ENCODE measurements around the gene TNFSF12. TPM values are rescaled to one million over a fixed set of nuclear protein-coding genes. Genes with fewer than 3 reads are reported as not detected.

Gene TNFSF12
- total RNA-seq, 1 donor from 2014 or later, result 4.3 TPM

- Mint-ChIP-seq H3K27ac (no peak overlapping the region), H3K36me3 (peaks cover 19% of the 10 kb centered on the region), H3K9me3 (no peaks in the 10 kb centered on the region), H3K27me3 (no peaks in the 10 kb centered on the region), H3K4me3 (no peak overlapping the region), H3K4me1 (ENCODE audit: unreplicated experiment) (no peaks in the 10 kb centered on the region)
- DNase-seq (ENCODE audit: extremely low spot score, unreplicated experiment), result no peak
- TF ChIP-seq CTCF (conservative IDR thresholded peaks at IDR 0.05), result no peak
Observed at GRCh38 chr17:7512824-7513540, 35.9 kb upstream of the TNFSF12 start.

DNA sequence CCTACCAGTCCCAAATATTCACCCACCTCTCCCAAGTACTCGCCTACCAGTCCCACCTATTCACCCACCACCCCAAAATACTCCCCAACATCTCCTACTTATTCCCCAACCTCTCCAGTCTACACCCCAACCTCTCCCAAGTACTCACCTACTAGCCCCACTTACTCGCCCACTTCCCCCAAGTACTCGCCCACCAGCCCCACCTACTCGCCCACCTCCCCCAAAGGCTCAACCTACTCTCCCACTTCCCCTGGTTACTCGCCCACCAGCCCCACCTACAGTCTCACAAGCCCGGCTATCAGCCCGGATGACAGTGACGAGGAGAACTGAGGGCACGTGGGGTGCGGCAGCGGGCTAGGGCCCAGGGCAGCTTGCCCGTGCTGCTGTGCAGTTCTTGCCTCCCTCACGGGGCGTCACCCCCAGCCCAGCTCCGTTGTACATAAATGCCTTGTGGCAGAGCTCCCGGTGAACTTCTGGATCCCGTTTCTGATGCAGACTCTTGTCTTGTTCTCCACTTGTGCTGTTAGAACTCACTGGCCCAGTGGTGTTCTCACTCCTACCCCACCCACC lies 34.9 kb upstream of the TNFSF12 start:
- no peak for DNase-seq (ENCODE audit: extremely low spot score, unreplicated experiment)
- no peaks in the 10 kb centered on the region for H3K4me1 Mint-ChIP-seq (ENCODE audit: unreplicated experiment)
- peaks cover 15% of the 10 kb centered on the region for H3K36me3 Mint-ChIP-seq
- H3K27me3 Mint-ChIP-seq, result no peaks in the 10 kb centered on the region
- no peak overlapping the region for H3K27ac Mint-ChIP-seq
- H3K9me3 Mint-ChIP-seq, result no peaks in the 10 kb centered on the region
- H3K4me3 Mint-ChIP-seq, result no peak overlapping the region
- no peak for TF ChIP-seq CTCF (conservative IDR thresholded peaks at IDR 0.05)

DNA sequence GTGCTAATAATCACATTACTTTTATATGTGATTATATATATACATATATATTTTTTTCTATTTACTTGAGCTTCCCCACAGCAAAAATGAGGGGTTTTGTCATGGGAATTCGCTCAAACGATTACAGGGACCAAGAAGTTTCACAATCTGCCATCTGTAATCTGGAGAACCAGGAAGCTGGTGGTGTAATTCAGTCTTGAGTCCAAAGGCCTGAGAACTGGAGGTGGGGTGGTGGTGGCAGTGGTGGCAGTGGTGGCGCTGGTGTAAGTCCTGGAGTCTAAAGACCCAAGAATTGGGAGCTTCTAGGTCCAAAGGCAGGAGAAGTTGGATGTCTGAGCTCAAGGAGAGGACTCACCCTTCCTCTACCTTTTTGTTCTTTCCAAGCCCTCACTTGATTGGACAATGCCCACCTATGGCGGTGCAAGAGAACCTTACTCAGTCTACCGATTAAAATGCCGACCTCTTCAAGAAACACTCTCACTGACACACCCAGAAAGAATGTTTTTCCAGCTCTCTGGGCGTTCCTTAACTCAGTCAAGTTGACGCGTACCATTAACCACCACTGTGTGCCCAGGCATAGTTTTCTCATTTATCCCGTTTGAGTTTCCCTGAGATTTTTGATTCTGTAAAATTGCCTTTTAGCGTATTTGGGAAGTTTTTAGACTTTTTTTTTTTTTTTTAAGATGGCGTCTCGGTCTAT lies 32.8 kb upstream of the TNFSF12 start:
- no peaks in the 10 kb centered on the region for H3K4me1 Mint-ChIP-seq (ENCODE audit: unreplicated experiment)
- TF ChIP-seq CTCF (conservative IDR thresholded peaks at IDR 0.05), result no peak
- no peak overlapping the region for H3K27ac Mint-ChIP-seq
- H3K36me3 Mint-ChIP-seq, result peaks cover 10% of the 10 kb centered on the region
- no peak for DNase-seq (ENCODE audit: extremely low spot score, unreplicated experiment)
- no peak overlapping the region for H3K4me3 Mint-ChIP-seq
- no peaks in the 10 kb centered on the region for H3K27me3 Mint-ChIP-seq
- no peaks in the 10 kb centered on the region for H3K9me3 Mint-ChIP-seq

- no peak overlapping the region for H3K4me3 Mint-ChIP-seq
- H3K4me1 Mint-ChIP-seq (ENCODE audit: unreplicated experiment), result no peaks in the 10 kb centered on the region
- DNase-seq (ENCODE audit: extremely low spot score, unreplicated experiment), result no peak
- no peaks in the 10 kb centered on the region for H3K9me3 Mint-ChIP-seq
- H3K27ac Mint-ChIP-seq, result peak overlapping the region; percentile 14
- H3K36me3 Mint-ChIP-seq, result no peaks in the 10 kb centered on the region
- TF ChIP-seq CTCF (conservative IDR thresholded peaks at IDR 0.05), result peak; percentile 64
- H3K27me3 Mint-ChIP-seq, result no peaks in the 10 kb centered on the region
Observed at GRCh38 chr17:7523033-7523432, 25.8 kb upstream of the TNFSF12 start.

- Mint-ChIP-seq H3K27me3 (no peaks in the 10 kb centered on the region), H3K4me1 (ENCODE audit: unreplicated experiment) (no peaks in the 10 kb centered on the region), H3K4me3 (no peak overlapping the region), H3K27ac (no peak overlapping the region), H3K9me3 (peaks cover 10% of the 10 kb centered on the region), H3K36me3 (peaks cover 4% of the 10 kb centered on the region)
- no peak for DNase-seq (ENCODE audit: extremely low spot score, unreplicated experiment)
- no peak for TF ChIP-seq CTCF (conservative IDR thresholded peaks at IDR 0.05)
Observed at GRCh38 chr17:7528842-7529241, 20.0 kb upstream of the TNFSF12 start.
